GM18868 (cell line): Measurements from ENCODE around the gene IL10RA.
"Not testable (repeated sequence)": the region's sequence is repeated elsewhere in the genome, so short reads cannot be mapped to it uniquely, and the experiment has no call there.

Experiments used
- ATAC-seq: cut with Tn5 transposase; IDR thresholded peaks from one replicate; pipeline ENCODE4 v1.9.1; 2021; ENCODE audit warnings: mild to moderate bottlenecking, moderate library complexity; ENCODE audit not compliant: unreplicated experiment

IL10RA gene

DNA sequence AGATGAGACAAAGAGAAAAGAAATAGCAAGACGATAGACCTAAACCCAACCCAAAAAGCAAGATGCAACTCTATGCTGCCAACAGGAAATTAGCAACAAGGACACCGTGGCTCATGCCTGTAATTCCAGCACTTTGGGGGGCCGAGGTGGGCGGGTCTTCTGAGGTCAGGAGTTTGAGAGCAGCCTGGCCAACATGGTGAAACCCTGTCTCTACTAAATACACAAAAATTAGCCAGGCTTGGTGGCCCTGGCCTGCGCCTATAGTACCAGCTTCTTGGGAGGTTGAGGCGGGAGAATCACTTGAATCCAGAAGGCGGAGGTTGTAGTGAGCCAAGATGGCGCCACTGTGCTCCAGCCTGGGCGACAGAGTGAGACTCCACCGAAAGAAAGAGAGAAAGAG lies 24.3 kb upstream of the IL10RA start:
- ATAC-seq: no peak

GRCh38 chr11:117962826-117963225 lies 23.4 kb upstream of the IL10RA start:
- no peak for ATAC-seq

DNA sequence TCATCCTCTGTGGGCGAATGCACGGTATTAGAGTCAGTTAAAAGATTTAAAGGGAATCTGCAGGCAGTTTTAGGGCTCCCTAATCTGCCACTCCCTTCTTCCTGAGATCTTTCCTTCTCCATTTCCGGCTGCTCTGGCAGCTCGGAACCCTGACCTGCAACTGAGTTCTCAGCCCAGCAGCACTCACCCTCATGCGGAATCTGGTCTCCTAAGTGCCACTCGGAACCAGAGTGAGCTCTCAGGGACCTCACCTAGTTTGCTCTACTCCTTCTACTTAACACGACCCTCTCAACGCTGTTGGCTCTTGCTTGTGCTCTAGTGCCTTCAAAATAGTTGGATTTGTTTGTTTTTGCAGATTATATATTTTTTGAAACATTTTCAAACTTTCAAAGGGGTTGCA lies 19.3 kb upstream of the IL10RA start:
- no peak for ATAC-seq

GRCh38 chr11:117969160-117969991 lies 16.8 kb upstream of the IL10RA start:
- no peak for ATAC-seq

GRCh38 chr11:117970400-117971024 lies 15.7 kb upstream of the IL10RA start:
- ATAC-seq: no peak

DNA sequence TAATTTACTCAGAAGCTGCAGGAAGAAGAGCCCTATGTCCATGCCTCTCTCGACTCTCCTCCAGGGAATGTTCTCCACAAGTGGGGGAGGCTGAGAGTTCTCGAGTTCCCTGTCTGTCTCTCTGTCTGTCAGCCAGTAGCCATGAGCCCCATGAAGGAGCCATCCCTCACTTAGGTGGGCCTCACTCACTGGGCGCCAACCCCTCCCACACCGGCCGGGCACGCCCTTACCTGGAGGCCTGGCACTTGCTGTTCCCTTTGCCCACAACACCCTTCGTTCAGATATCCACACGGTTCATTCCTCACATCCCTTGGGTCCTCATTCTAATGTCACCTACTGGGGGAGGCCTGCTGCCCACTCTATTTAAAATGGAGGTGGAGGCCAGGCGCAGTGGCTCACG lies 14.2 kb upstream of the IL10RA start:
- no peak for ATAC-seq

DNA sequence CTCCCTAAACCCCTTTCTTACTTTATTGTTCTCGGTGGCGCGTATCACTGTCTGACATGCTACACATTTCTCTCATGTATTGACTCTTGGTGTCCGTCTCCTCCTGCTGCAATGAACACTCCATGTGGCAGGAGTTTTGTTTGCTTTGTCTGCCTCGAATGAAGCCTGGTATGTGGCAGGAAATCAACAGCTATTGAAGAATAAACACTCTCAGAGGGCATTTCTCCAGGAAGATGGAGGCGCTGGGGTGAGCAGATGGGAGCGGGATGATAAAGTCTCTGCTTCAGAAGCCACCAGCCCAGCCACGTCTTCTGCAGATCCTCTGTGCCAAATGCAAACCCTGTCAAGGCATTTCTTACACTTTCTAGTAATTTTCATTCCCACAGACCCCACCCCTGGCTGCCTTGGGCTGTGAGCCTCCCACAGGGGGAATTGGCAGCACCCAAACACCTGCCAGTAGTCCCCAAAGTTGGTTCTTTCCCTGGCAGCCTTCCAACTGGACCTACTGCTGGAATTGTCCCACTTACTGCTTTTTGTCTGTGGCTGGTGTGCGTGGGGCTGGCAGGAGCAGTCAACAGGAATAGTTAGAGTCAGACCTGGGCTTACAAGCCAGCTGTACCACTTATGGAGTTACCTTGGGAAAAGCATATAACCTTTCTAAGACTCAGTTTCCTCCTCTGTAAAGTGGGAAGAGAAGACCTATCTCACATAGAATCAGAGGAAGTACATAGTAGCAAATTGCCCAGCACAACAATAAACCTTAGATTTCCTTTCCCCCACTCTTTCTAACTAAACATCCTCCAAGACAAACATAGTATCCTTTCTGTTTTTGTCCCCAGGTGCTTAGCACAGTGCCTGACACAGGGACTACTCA lies 13.3 kb upstream of the IL10RA start:
- ATAC-seq: no peak

DNA sequence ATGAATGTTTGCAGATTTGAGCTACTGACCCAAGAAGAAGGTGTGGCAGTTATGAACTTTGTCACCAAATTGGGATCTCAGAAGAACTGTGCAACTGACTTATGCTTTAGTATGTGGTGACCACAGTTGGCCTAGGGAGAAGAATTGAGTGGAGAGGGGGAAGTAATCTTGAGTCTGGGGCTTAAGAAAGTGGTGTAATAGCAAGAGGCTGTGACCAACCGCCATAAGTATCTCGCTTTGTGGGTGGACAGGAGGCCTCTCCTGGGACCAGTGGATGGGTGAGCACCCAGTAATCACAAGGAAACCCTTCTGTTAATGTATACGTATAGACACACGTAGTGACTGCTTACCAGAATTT lies 12.7 kb upstream of the IL10RA start:
- ATAC-seq: no peak

- ATAC-seq: no peak
These were observed 9.7 kb upstream of the IL10RA start for GRCh38 chr11:117976445-117976844.

- ATAC-seq: no peak
These were observed 9.2 kb upstream of the IL10RA start for GRCh38 chr11:117977029-117977428.

GRCh38 chr11:117977612-117978264 lies 8.5 kb upstream of the IL10RA start:
- ATAC-seq: not testable (repeated sequence)

DNA sequence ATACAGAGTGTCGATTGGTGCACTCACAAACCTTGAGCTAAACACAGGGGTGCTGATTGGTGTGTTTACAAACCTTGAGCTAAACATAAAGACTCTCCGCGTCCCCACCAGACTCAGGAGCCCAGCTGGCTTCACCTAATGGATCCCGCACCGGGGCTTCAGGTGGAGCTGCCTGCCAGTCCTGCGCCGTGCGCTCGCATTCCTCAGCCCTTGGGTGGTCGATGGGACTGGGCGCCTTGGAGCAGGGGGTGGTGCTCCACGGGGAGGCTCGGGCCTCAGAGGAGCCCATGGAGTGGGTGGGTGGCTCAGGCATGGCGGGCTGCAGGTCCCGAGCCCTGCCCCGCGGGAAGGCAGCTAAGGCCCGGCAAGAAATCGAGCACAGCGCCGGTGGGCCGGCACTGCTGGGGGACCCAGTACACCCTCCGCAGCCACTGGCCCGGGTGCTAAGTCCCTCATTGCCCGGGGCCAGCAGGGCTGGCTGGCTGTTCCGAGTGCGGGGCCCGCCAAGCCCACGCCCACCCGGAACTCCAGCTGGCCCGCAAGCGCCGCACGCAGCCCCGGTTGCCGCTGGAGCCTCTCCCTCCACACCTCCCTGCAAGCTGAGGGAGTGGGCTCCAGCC lies 7.8 kb upstream of the IL10RA start:
- ATAC-seq: not testable (repeated sequence)

GRCh38 chr11:117978991-117979390 lies 7.2 kb upstream of the IL10RA start:
- no peak for ATAC-seq

DNA sequence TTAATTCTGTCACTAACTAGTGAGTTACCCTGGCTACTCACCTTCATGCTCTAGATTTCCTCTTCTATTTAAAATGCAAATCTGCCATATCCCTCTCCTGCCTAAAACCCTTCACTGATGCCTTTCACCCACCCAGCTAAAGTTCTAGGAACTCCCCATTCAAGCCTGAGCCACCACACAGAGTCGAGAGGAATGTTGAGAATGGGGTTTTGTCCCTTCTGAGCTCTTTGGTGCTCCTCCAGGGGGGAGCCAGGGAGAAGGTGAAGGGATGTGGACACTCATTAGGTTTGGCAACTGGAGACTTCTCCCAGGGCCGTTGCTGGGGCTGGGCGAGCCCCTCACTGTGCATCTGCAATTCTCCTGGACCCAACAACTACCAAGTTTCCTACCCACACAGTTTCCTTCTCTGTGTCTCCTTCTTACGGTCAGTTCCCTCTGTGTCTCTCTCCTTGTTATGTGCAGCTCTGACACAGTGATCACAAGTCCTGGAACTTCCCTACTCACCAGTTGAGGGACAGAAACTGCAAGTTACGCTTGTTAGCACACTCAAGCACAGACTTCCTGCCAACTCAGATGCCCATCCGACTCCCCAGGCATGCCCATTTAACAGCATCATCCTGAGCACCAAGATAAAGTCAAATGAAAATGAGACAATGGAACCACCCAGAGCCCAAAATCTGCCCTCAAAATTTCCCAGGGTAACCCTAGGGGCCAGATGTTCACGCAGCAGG lies 6.5 kb upstream of the IL10RA start:
- ATAC-seq: peak; percentile 76

DNA sequence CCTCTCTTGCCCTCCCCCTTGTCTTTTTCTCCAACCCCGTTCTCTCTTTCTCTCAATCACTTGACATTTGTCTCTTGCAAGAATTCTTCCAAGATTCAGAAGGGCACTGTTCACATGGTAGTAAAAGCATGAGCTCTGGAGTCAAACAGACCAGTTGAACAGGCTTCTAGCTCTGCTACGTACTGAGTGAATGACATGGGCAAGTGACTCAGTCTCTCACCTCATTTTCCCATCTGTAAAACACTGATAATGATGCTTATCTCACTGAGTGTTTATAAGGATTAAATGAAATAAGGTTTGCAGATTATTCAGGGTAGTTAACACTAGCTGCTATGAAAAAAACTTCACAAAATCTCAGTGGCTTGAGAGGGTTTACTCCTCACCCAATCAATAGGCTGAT lies 5.9 kb upstream of the IL10RA start:
- no peak for ATAC-seq

DNA sequence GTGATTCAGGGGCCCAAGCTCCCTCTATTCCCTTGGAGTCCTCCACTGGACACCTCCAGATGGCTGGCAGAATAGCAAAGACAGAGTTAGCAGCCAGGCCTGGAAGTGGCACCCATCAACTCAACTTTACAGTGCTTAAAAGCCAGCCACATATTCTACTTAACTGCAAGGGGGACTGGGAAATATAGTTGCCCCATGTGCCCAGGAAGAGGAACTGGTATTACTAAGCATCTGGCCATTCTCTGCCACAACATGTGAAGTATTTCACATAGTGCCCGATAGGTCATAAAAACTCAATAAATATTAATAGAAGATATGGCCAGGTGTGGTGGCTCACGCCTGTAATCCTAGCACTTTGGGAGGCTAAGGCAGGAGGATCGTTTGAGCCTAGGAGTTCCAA lies 5.5 kb upstream of the IL10RA start:
- no peak for ATAC-seq

DNA sequence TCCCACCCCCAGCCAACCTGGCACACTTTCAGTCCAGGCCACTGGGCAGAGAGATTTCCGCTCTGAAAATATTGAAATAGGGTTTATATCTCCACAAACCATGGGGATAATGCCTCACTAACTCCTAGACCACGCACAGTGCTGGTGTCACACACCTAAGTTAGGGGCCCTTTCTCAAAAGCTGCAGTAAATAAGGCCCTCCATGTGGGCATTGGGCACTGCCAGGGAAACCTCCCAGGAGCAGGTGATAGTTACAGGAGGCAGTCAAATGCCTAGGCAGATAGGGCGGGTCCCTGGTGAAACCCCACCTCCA lies 3.1 kb upstream of the IL10RA start:
- ATAC-seq: no peak

- no peak for ATAC-seq
These were observed 1.7 kb upstream of the IL10RA start for GRCh38 chr11:117984476-117984875.

DNA sequence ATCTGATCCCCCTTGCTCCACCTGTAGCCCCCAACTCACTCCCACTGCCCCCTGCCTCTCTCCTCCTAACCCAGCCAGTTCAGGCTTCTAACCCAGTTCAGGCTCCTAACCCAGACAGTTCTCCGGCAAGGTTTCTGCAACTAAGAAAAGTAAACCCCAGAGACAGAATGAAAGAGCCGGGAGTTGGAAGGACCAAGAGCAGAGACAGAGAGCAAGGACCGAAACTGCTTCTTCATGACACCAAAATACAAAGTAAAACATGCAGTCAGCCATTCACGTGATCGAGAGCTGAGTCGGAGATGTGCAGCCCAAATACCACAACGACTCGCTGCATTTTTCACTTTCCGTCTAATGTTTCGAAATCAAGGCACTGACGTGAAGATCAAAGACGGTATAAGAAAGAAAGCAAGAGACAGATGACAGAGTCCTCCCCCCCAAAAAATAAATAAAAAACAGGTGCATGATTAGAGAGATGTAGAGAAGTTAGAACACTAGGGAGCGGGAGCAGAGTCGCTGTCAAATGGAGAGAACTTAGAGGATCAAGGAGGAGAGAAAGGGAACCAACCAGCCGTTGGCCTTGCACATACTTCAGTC lies 884 bp downstream of the IL10RA start:
- ATAC-seq: peak; percentile 40
